GM12878 (cell line): Measurements from ENCODE around the gene HIBCH.

Experiments
- ATF7 ChIP-seq: fragments of 450-650 bp; IDR thresholded peaks from 2 replicates; pipeline ENCODE4 v1.6.1; 2016; ENCODE audit warnings: low read depth, mild to moderate bottlenecking
- CBFB ChIP-seq: IDR thresholded peaks from 2 replicates; pipeline ENCODE4 v1.6.1; 2016; ENCODE audit warnings: antibody characterized with exemption, low read depth
- CREB1 ChIP-seq: IDR thresholded peaks from 2 replicates; pipeline ENCODE4 v1.6.1; 2012; ENCODE audit warnings: low read depth, mild to moderate bottlenecking, inconsistent platforms
- EED ChIP-seq: sonication (generic); IDR thresholded peaks from 2 replicates; pipeline ENCODE4 v1.6.1; 2016; ENCODE audit warnings: antibody characterized with exemption, low read depth
- ESRRA ChIP-seq: IDR thresholded peaks from 2 replicates; pipeline ENCODE4 v1.6.1; 2012; ENCODE audit warnings: mild to moderate bottlenecking, low read length, improper control_type of control experiment
- EZH2 ChIP-seq: IDR thresholded peaks from 2 replicates; pipeline ENCODE4 v1.6.1; 2012; ENCODE audit warnings: low read depth, mild to moderate bottlenecking, control low read depth, inconsistent platforms, low read length, borderline replicate concordance; ENCODE audit not compliant: control insufficient read depth
- FOXM1 ChIP-seq: IDR thresholded peaks from 2 replicates; pipeline ENCODE4 v1.6.1; 2012; ENCODE audit warnings: low read depth, mild to moderate bottlenecking, inconsistent platforms, low read length, moderate library complexity
- POLR2A ChIP-seq: IDR thresholded peaks from 2 replicates; pipeline ENCODE4 v1.6.1; 2011; ENCODE audit warnings: low read depth, mild to moderate bottlenecking, low read length
- TCF12 ChIP-seq: IDR thresholded peaks from 2 replicates; pipeline ENCODE4 v1.6.1; 2011; ENCODE audit warnings: low read depth, mild to moderate bottlenecking, low read length
- TF ChIP-seq, protein P1 (sequence below): IDR thresholded peaks from 2 replicates; pipeline ENCODE4 v1.6.1; 2012; ENCODE audit warnings: low read depth, low read length, improper control_type of control experiment
- TF ChIP-seq, protein P2 (sequence below), 3 experiments: IDR thresholded peaks in 2 of 3; conservative IDR thresholded peaks in 1 of 3; 2 replicates each; pipeline ENCODE4 v1.5.1; 2011; ENCODE audit warnings: low read depth in 3 of 3, low read length in 3 of 3, mild to moderate bottlenecking in 3 of 3, control low read depth in 2 of 3, moderate library complexity in 2 of 3, inconsistent platforms in 1 of 3, mixed read lengths in 1 of 3; ENCODE audit not compliant: control insufficient read depth in 2 of 3, insufficient read depth in 1 of 3; ENCODE audit errors: extremely low read depth in 1 of 3
- TF ChIP-seq, protein P3 (sequence below): IDR thresholded peaks from 2 replicates; pipeline ENCODE4 v1.6.1; 2012; ENCODE audit warnings: low read depth, low read length, improper control_type of control experiment
- TF ChIP-seq, protein P4 (sequence below): fragments of 450-650 bp; formaldehyde crosslinking; IDR thresholded peaks from 2 replicates; pipeline ENCODE4 v1.5.0; 2022; ENCODE audit warnings: mild to moderate bottlenecking, missing genetic modification characterization
- TF ChIP-seq, protein P5 (sequence below): fragments of 450-650 bp; IDR thresholded peaks from 2 replicates; pipeline ENCODE4 v1.6.1; 2017; ENCODE audit warnings: mild to moderate bottlenecking, low read depth, inconsistent platforms; ENCODE audit not compliant: poor library complexity, severe bottlenecking

DNA sequence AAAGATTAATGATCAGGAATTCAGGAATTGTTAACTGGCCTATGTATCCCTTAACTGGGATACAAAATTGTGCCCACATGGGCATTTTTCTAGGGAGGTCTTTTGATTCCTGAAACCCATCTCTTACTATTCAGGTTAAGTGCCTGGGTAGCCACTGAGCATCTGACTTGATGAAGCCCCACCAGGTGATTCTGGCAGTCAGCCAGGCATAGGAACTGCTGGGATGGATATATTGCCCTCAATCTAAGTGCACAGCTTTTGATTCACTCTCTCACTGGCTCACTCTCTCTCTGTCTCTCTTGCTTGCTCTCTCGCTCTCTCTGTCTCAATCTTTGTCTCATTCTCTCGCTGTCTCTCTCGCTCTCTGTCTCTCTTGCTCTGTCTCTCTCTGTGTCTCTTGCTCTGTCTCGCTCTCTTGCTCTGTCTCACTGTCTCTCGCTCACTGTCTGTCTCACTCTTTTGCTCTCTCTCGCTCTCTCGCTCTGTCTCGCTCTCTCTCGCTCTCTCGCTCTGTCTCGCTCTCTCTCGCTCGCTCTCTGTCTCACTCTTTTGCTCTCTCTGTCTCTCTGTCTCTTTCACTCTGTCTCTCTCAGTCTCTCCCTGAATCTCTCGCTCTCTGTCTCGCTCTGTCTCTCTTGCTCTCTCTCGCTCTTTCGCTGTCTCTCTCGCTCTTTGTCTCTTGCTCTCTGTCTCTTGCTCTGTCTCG lies 46.0 kb upstream of the HIBCH start:
- TF ChIP-seq POLR2A (no peak), EZH2 (no peak), ESRRA (no peak), CBFB (no peak), CREB1 (no peak), TCF12 (no peak), ATF7 (no peak), EED (no peak), FOXM1 (no peak)
- TF ChIP-seq, protein P1, sequence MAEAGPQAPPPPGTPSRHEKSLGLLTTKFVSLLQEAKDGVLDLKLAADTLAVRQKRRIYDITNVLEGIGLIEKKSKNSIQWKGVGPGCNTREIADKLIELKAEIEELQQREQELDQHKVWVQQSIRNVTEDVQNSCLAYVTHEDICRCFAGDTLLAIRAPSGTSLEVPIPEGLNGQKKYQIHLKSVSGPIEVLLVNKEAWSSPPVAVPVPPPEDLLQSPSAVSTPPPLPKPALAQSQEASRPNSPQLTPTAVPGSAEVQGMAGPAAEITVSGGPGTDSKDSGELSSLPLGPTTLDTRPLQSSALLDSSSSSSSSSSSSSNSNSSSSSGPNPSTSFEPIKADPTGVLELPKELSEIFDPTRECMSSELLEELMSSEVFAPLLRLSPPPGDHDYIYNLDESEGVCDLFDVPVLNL: no peak
- TF ChIP-seq, protein P2, sequence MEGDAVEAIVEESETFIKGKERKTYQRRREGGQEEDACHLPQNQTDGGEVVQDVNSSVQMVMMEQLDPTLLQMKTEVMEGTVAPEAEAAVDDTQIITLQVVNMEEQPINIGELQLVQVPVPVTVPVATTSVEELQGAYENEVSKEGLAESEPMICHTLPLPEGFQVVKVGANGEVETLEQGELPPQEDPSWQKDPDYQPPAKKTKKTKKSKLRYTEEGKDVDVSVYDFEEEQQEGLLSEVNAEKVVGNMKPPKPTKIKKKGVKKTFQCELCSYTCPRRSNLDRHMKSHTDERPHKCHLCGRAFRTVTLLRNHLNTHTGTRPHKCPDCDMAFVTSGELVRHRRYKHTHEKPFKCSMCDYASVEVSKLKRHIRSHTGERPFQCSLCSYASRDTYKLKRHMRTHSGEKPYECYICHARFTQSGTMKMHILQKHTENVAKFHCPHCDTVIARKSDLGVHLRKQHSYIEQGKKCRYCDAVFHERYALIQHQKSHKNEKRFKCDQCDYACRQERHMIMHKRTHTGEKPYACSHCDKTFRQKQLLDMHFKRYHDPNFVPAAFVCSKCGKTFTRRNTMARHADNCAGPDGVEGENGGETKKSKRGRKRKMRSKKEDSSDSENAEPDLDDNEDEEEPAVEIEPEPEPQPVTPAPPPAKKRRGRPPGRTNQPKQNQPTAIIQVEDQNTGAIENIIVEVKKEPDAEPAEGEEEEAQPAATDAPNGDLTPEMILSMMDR (IDR thresholded peaks at IDR 0.05 in 2 of 3, conservative IDR thresholded peaks at IDR 0.05 in 1 of 3; ENCODE audit: control insufficient read depth in 2 of 3, extremely low read depth in 1 of 3, insufficient read depth in 1 of 3, low read depth in 3 of 3, low read length in 3 of 3): no peak
- TF ChIP-seq, protein P3, sequence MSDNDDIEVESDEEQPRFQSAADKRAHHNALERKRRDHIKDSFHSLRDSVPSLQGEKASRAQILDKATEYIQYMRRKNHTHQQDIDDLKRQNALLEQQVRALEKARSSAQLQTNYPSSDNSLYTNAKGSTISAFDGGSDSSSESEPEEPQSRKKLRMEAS: no peak
- TF ChIP-seq, protein P4, sequence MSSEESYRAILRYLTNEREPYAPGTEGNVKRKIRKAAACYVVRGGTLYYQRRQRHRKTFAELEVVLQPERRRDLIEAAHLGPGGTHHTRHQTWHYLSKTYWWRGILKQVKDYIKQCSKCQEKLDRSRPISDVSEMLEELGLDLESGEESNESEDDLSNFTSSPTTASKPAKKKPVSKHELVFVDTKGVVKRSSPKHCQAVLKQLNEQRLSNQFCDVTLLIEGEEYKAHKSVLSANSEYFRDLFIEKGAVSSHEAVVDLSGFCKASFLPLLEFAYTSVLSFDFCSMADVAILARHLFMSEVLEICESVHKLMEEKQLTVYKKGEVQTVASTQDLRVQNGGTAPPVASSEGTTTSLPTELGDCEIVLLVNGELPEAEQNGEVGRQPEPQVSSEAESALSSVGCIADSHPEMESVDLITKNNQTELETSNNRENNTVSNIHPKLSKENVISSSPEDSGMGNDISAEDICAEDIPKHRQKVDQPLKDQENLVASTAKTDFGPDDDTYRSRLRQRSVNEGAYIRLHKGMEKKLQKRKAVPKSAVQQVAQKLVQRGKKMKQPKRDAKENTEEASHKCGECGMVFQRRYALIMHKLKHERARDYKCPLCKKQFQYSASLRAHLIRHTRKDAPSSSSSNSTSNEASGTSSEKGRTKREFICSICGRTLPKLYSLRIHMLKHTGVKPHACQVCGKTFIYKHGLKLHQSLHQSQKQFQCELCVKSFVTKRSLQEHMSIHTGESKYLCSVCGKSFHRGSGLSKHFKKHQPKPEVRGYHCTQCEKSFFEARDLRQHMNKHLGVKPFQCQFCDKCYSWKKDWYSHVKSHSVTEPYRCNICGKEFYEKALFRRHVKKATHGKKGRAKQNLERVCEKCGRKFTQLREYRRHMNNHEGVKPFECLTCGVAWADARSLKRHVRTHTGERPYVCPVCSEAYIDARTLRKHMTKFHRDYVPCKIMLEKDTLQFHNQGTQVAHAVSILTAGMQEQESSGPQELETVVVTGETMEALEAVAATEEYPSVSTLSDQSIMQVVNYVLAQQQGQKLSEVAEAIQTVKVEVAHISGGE (CRISPR knock-in tag): no peak
- TF ChIP-seq, protein P5, sequence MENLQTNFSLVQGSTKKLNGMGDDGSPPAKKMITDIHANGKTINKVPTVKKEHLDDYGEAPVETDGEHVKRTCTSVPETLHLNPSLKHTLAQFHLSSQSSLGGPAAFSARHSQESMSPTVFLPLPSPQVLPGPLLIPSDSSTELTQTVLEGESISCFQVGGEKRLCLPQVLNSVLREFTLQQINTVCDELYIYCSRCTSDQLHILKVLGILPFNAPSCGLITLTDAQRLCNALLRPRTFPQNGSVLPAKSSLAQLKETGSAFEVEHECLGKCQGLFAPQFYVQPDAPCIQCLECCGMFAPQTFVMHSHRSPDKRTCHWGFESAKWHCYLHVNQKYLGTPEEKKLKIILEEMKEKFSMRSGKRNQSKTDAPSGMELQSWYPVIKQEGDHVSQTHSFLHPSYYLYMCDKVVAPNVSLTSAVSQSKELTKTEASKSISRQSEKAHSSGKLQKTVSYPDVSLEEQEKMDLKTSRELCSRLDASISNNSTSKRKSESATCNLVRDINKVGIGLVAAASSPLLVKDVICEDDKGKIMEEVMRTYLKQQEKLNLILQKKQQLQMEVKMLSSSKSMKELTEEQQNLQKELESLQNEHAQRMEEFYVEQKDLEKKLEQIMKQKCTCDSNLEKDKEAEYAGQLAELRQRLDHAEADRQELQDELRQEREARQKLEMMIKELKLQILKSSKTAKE: no peak
